Activated naive CD8-positive, alpha-beta T cell treated with anti-CD3 and anti-CD28 coated beads, Interleukin-2, amount 10 ng/mL, durations not matched to agents 7 days and 5 days (primary cell): Measurements from ENCODE around the gene CORIN. TPM values are rescaled to one million over a fixed set of nuclear protein-coding genes. Genes with fewer than 3 reads are reported as not detected.
"Not testable (repeated sequence)": the region's sequence is repeated elsewhere in the genome, so short reads cannot be mapped to it uniquely, and the experiment has no call there.

ENCODE experiments used
- ATAC-seq: fragments of 150-1000 bp; cut with Tn5 transposase; one replicate; pipeline ENCODE4 v1.10.0; 2021; ENCODE audit warnings: low read depth, moderate library complexity
- POLR2A ChIA-PET: fragments of 350-600 bp; sonication (Branson Sonifier 250); formaldehyde crosslinking; loops from one replicate; lab custom pipeline; 2021; ENCODE audit warnings: antibody characterized with exemption; lab: Charles Lee
- DNase-seq: peaks from one replicate; pipeline ENCODE4 v3.0.0; 2021
- H3K27ac Mint-ChIP-seq: one replicate; pipeline ENCODE4 v1.8.0; 2022; ENCODE audit warnings: mild to moderate bottlenecking, mixed read lengths
- H3K27me3 Mint-ChIP-seq: one replicate; pipeline ENCODE4 v1.8.0; 2022; ENCODE audit warnings: mild to moderate bottlenecking, moderate library complexity, mixed read lengths
- H3K36me3 Mint-ChIP-seq: one replicate; pipeline ENCODE4 v1.8.0; 2021; ENCODE audit warnings: mild to moderate bottlenecking, mixed read lengths
- H3K4me1 Mint-ChIP-seq: one replicate; pipeline ENCODE4 v1.8.0; 2021; ENCODE audit warnings: mixed read lengths
- H3K4me3 Mint-ChIP-seq: one replicate; pipeline ENCODE4 v1.8.0; 2022; ENCODE audit warnings: mild to moderate bottlenecking, moderate library complexity, mixed read lengths
- H3K9me3 Mint-ChIP-seq: one replicate; pipeline ENCODE4 v1.8.0; 2021; ENCODE audit warnings: mixed read lengths
- total RNA-seq, 2 experiments: library from RNA; stranded (reverse); gene quantifications; one replicate each; pipeline ENCODE4 v1.2.3, GENCODE V29; 2021

The CORIN gene
- total RNA-seq, 2 experiments from 2014 or later: 0.37 to 0.39 TPM

GRCh38 chr4:47719576-47719975 is 118.3 kb downstream of the CORIN start:
- DNase-seq (no peak), ATAC-seq (no peak)
- Mint-ChIP-seq H3K9me3 (no peaks in the 10 kb centered on the region), H3K4me3 (no peak overlapping the region), H3K27ac (no peak overlapping the region), H3K36me3 (no peaks in the 10 kb centered on the region), H3K4me1 (no peaks in the 10 kb centered on the region), H3K27me3 (peaks cover 50% of the 10 kb centered on the region)
- POLR2A ChIA-PET: no interaction called here

- peaks cover 52% of the 10 kb centered on the region for H3K27me3 Mint-ChIP-seq
- ATAC-seq: no peak
- POLR2A ChIA-PET: no interaction called here
Measured at GRCh38 chr4:47718696-47719095, 119.2 kb downstream of the CORIN start.

GRCh38 chr4:47717188-47717587 is 120.7 kb downstream of the CORIN start:
- POLR2A ChIA-PET: no interaction called here
- no peak for ATAC-seq
- no peak for DNase-seq
- Mint-ChIP-seq H3K4me1 (no peaks in the 10 kb centered on the region), H3K36me3 (no peaks in the 10 kb centered on the region), H3K4me3 (no peak overlapping the region), H3K9me3 (no peaks in the 10 kb centered on the region), H3K27me3 (peaks cover 57% of the 10 kb centered on the region), H3K27ac (no peak overlapping the region)

More at GRCh38 chr4:47718696-47719095, 119.2 kb downstream of the CORIN start:
- Mint-ChIP-seq H3K9me3 (no peaks in the 10 kb centered on the region), H3K36me3 (no peaks in the 10 kb centered on the region), H3K4me3 (no peak overlapping the region), H3K4me1 (no peaks in the 10 kb centered on the region), H3K27ac (no peak overlapping the region)
- DNase-seq: no peak

- Mint-ChIP-seq H3K27me3 (peaks cover 62% of the 10 kb centered on the region), H3K36me3 (no peaks in the 10 kb centered on the region), H3K4me1 (no peaks in the 10 kb centered on the region), H3K4me3 (no peak overlapping the region), H3K27ac (no peak overlapping the region), H3K9me3 (no peaks in the 10 kb centered on the region)
- POLR2A ChIA-PET: no interaction called here
- ATAC-seq: no peak
- DNase-seq: no peak
Measured at GRCh38 chr4:47715716-47716416, 122.0 kb downstream of the CORIN start.

GRCh38 chr4:47714269-47714668 is 123.6 kb downstream of the CORIN start:
- Mint-ChIP-seq H3K4me1 (no peaks in the 10 kb centered on the region), H3K27ac (no peak overlapping the region), H3K27me3 (peaks cover 61% of the 10 kb centered on the region), H3K36me3 (no peaks in the 10 kb centered on the region), H3K9me3 (no peaks in the 10 kb centered on the region), H3K4me3 (no peak overlapping the region)
- ATAC-seq (no peak), DNase-seq (no peak)
- POLR2A ChIA-PET: no interaction called here

- H3K9me3 Mint-ChIP-seq: no peaks in the 10 kb centered on the region
- H3K4me3 Mint-ChIP-seq: no peak overlapping the region
- DNase-seq (no peak), ATAC-seq (no peak)
- H3K4me1 Mint-ChIP-seq: no peaks in the 10 kb centered on the region
- no peaks in the 10 kb centered on the region for H3K36me3 Mint-ChIP-seq
- peaks cover 55% of the 10 kb centered on the region for H3K27me3 Mint-ChIP-seq
- no peak overlapping the region for H3K27ac Mint-ChIP-seq
- POLR2A ChIA-PET: interaction anchor here (1.2 kb wide), 1 partner anchor 124 kb away, joined by 3 read pairs; no protein-coding TSS in a partner anchor
Measured at GRCh38 chr4:47713129-47713834, 124.6 kb downstream of the CORIN start.

GRCh38 chr4:47711646-47712045 is 126.2 kb downstream of the CORIN start:
- H3K4me1 Mint-ChIP-seq: no peaks in the 10 kb centered on the region
- H3K36me3 Mint-ChIP-seq: no peaks in the 10 kb centered on the region
- DNase-seq: no peak
- no peak overlapping the region for H3K27ac Mint-ChIP-seq
- peaks cover 45% of the 10 kb centered on the region for H3K27me3 Mint-ChIP-seq
- POLR2A ChIA-PET: no interaction called here
- no peak for ATAC-seq
- H3K4me3 Mint-ChIP-seq: no peak overlapping the region
- H3K9me3 Mint-ChIP-seq: no peaks in the 10 kb centered on the region

GRCh38 chr4:47711183-47711582 is 126.7 kb downstream of the CORIN start:
- no peaks in the 10 kb centered on the region for H3K36me3 Mint-ChIP-seq

GRCh38 chr4:47706352-47706751 is 131.5 kb downstream of the CORIN start:
- H3K27ac Mint-ChIP-seq, H3K4me1 Mint-ChIP-seq, H3K9me3 Mint-ChIP-seq, POLR2A ChIA-PET, H3K36me3 Mint-ChIP-seq, H3K4me3 Mint-ChIP-seq, ATAC-seq, DNase-seq: not testable (repeated sequence)
- H3K27me3 Mint-ChIP-seq: peaks cover 27% of the 10 kb centered on the region

More at GRCh38 chr4:47711183-47711582, 126.7 kb downstream of the CORIN start:
- no peak for DNase-seq
- ATAC-seq: no peak
- no peak overlapping the region for H3K27ac Mint-ChIP-seq
- no peaks in the 10 kb centered on the region for H3K4me1 Mint-ChIP-seq
- peaks cover 48% of the 10 kb centered on the region for H3K27me3 Mint-ChIP-seq
- no peaks in the 10 kb centered on the region for H3K9me3 Mint-ChIP-seq
- POLR2A ChIA-PET: no interaction called here
- H3K4me3 Mint-ChIP-seq: no peak overlapping the region

- H3K27ac Mint-ChIP-seq: no peak overlapping the region
- no peak for DNase-seq
- POLR2A ChIA-PET: interaction anchor here (0.7 kb wide), 1 partner anchor 132 kb away, joined by 3 read pairs; no protein-coding TSS in a partner anchor
- H3K4me3 Mint-ChIP-seq: no peak overlapping the region
- no peaks in the 10 kb centered on the region for H3K36me3 Mint-ChIP-seq
- H3K9me3 Mint-ChIP-seq: no peaks in the 10 kb centered on the region
- ATAC-seq: no peak
- H3K4me1 Mint-ChIP-seq: peaks cover 3% of the 10 kb centered on the region
- peaks cover 28% of the 10 kb centered on the region for H3K27me3 Mint-ChIP-seq
Measured at GRCh38 chr4:47705326-47705981, 132.4 kb downstream of the CORIN start.

- Mint-ChIP-seq H3K27me3 (peaks cover 34% of the 10 kb centered on the region), H3K9me3 (no peaks in the 10 kb centered on the region), H3K36me3 (no peaks in the 10 kb centered on the region), H3K4me1 (peaks cover 3% of the 10 kb centered on the region), H3K4me3 (no peak overlapping the region), H3K27ac (no peak overlapping the region)
- DNase-seq (no peak), ATAC-seq (peak; percentile 65)
- POLR2A ChIA-PET: interaction anchor here (0.7 kb wide), 1 partner anchor 132 kb away, joined by 3 read pairs; no protein-coding TSS in a partner anchor
Measured at GRCh38 chr4:47704693-47705325, 133.1 kb downstream of the CORIN start.

GRCh38 chr4:47703956-47704355 is 133.9 kb downstream of the CORIN start:
- no peaks in the 10 kb centered on the region for H3K9me3 Mint-ChIP-seq
- peaks cover 37% of the 10 kb centered on the region for H3K27me3 Mint-ChIP-seq
- peaks cover 3% of the 10 kb centered on the region for H3K4me1 Mint-ChIP-seq
- ATAC-seq (no peak), DNase-seq (no peak)
- H3K36me3 Mint-ChIP-seq: no peaks in the 10 kb centered on the region
- no peak overlapping the region for H3K27ac Mint-ChIP-seq
- no peak overlapping the region for H3K4me3 Mint-ChIP-seq
- POLR2A ChIA-PET: no interaction called here

- H3K36me3 Mint-ChIP-seq: no peaks in the 10 kb centered on the region
- H3K27ac Mint-ChIP-seq: no peak overlapping the region
- ATAC-seq (no peak), DNase-seq (no peak)
- H3K4me1 Mint-ChIP-seq: peaks cover 3% of the 10 kb centered on the region
- POLR2A ChIA-PET: no interaction called here
- H3K27me3 Mint-ChIP-seq: peaks cover 40% of the 10 kb centered on the region
- H3K4me3 Mint-ChIP-seq: no peak overlapping the region
- no peaks in the 10 kb centered on the region for H3K9me3 Mint-ChIP-seq
Measured at GRCh38 chr4:47703008-47703407, 134.9 kb downstream of the CORIN start.
